GM19324 (cell line): ENCODE data around the gene VAT1.
"Not testable (repeated sequence)": the region's sequence is repeated elsewhere in the genome, so short reads cannot be mapped to it uniquely, and the experiment has no call there.

Experiments
- ATAC-seq: cut with Tn5 transposase; IDR thresholded peaks from one replicate; pipeline ENCODE4 v1.9.1; 2021; ENCODE audit warnings: mild to moderate bottlenecking, moderate library complexity; ENCODE audit not compliant: unreplicated experiment, low FRiP score

VAT1 gene

GRCh38 chr17:43021741-43022512 lies at the start of gene VAT1:
Gene VAT1 (minus strand): TSS chr17:43022385. CDS start chr17:43022322, 63 bp downstream.
- no peak for ATAC-seq

DNA sequence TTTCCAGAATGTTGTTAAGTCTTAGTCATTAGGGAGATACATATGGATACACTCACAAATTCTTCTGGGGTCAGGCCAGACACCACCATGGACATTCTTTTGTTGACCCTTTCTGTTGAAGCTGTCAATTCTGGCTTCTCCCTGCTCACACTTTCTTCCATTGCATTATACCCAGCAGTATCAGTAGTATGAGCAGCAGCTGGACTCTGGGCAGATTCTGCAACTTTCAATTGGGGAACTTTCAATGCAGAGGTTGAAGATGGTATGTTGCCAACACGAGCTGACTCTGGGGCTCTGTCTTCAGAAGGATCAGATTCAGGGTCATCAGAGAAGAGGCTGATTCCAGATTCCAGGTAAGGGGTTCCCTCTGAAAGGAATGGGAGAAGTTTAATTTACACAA lies 48.7 kb upstream of the VAT1 start:
- no peak for ATAC-seq

DNA sequence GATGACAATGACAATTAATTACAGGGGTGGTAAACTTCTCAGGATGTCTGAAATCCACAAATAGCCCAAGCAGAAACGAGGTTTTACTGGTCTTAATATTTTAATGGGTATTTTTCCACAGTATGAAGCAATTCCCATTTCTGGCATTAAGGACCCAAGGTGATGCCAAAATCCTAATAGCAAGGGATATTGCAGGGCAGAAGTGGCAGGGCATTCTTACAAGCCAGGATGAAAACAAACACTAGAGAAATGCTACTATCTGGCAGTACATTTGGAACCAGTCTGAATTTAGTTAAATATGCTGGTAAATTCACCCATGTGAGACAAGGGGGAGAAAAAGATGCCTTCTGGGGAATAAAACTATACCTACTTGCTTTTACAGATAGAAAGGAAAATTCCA lies 48.1 kb upstream of the VAT1 start:
- no peak for ATAC-seq

GRCh38 chr17:43069368-43069898 lies 47.2 kb upstream of the VAT1 start:
- no peak for ATAC-seq

GRCh38 chr17:43068570-43069367 lies 46.6 kb upstream of the VAT1 start:
- ATAC-seq, result no peak

DNA sequence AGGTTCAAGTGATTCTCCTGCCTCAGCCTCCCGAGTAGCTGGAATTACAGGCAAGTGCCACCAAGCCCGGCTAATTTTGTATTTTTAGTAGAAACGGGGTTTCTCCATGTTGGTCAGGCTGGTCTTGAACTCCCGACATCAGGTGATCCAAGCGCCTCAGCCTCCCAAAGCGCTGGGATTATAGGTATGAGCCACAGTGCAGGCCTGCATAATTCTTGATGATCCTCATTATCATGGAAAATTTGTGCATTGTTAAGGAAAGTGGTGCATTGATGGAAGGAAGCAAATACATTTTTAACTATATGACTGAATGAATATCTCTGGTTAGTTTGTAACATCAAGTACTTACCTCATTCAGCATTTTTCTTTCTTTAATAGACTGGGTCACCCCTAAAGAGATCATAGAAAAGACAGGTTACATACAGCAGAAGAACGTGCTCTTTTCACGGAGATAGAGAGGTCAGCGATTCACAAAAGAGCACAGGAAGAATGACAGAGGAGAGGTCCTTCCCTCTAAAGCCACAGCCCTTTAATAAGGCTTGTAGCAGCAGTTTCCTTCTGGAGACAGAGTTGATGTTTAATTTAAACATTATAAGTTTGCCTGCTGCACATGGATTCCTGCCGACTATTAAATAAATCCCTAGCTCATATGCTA lies 40.9 kb upstream of the VAT1 start:
- ATAC-seq, result no peak

GRCh38 chr17:43056051-43056450 lies 33.9 kb upstream of the VAT1 start:
- ATAC-seq, result no peak

GRCh38 chr17:43053008-43053407 lies 30.8 kb upstream of the VAT1 start:
- ATAC-seq, result not testable (repeated sequence)

DNA sequence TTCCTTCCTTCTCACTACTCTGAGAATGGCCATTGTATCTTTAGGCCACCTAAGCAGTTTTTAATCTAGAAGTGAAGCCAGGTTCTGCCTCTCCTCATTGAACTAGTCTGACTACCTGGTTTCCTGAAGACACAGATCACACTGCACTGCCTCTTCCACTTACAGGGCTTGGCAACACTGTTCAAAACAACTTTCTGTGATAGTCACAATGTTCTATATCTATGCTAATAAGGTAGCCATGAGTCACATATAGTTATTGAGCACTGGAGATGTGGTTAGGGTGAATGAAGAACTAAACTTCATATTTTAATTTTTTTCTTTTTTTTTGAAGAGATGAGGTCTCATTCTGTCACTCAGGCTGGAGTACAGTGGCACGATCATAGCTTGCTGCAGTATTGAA lies 29.8 kb upstream of the VAT1 start:
- ATAC-seq, result no peak

GRCh38 chr17:43044024-43044423 lies 21.8 kb upstream of the VAT1 start:
- no peak for ATAC-seq

- no peak for ATAC-seq
Measured at GRCh38 chr17:43043307-43043706, 21.1 kb upstream of the VAT1 start.

DNA sequence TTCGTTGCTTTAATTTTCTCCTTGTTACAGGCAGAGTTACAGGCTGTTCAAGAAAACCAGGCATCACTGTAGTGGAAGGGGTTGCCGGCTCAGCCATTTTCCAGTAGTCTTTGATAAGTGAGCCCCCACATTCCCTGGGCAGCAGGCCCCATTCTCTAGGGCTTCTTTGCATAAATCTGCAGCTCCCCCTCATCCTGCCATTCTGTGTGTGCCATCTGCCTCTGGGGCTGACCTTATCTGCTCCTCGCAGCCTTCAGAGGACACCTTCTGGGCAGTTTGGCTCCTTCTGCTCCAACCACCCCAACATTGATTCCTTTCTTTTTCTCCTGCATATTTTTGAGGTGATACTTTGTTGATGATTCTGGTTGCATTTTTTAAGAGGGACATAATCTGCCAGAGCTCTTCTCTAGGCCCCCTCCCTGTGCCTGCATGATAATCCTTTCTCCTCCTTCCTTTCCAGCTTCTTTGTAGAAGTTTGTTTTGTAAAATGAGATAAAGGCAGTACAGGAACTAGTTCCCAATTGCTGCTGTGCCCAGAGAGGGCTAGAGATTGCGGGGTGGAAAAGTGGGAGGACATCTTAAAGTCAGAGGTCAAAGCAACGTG lies 19.9 kb upstream of the VAT1 start:
- ATAC-seq, result no peak

DNA sequence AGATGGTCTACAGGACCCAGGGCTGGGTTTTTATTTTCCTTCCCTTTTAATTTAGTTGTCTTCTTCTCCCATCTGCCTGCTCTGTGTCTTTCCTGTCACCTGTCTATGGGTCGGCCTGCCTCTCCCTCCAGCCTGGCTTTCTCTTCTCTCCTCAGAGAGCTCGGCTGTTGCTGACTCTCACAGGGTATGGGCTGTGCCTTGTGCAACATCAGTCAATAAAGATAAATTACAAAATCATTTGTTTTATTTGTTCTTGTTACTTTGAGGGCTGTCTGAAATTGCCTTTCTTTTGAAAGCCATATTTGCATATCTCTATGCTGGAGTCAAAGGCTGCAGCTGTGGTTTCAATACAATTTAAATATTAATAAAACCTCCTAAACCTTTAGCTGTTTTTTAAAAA lies 18.5 kb upstream of the VAT1 start:
- no peak for ATAC-seq

DNA sequence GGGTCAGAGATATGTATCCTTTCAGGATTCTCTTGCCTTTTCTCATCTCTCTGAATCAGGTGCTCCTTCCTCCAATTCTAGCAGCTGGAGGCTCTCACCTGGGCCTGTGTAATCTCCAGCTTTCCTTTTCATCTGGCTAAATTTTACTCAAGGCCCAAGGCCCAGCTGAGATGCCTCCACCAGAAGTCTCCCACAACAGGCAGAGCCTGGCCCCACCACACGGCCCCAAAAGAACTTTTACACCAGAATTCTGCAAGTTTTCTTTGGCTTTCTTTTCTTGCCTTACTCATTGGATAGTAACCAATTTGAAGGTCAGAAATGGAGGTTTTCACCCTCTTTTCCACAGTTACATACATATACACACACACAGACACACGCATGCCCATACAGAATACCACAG lies 17.5 kb upstream of the VAT1 start:
- ATAC-seq, result no peak

- ATAC-seq, result no peak
Measured at GRCh38 chr17:43034894-43035293, 12.7 kb upstream of the VAT1 start.

DNA sequence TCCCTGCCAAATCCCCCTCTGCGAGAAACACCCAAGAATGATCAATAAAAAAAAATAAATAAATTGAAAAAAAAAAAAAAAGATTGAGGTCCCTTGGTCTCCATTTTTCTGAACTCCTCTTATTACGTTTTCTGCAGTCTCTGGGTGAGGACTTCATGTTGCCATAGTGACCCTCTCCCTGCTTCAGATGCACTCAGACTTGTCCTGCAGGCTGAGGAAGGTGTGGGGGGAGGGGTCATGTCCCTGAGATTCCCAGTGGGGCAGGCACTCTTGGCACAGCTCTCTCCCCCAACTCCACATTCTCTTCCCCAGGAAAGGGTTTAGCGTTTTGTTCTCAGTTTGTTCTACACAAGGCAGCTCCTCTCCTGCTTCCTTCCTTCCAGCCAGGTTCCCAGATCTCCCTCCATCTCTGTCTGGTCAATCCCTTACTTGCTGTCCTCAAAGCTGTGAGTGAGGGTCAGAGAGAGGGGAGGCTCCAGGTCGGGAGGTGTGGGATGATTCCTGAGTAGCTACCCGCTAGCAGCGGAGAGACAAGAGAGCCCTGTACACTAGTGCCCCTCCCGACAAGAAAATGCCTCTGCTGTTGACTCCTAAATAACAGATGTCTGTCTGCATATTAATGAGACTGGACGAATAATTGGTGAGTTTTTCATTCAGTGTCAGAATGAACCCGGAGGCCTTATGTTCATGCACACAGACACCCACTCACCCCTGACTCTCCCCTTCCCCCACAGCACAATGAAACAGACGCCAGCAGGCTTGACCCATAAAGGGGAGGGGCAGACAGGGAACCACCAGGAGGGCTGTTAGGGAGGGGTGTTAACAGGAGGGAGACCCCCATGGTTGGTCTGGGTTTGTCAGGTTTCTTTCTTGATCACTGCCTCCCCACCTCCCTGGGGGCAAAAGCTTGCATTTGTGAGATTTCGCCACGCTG lies 12.0 kb upstream of the VAT1 start:
- ATAC-seq, result no peak

- ATAC-seq, result no peak
Measured at GRCh38 chr17:43031666-43032065, 9.5 kb upstream of the VAT1 start.

DNA sequence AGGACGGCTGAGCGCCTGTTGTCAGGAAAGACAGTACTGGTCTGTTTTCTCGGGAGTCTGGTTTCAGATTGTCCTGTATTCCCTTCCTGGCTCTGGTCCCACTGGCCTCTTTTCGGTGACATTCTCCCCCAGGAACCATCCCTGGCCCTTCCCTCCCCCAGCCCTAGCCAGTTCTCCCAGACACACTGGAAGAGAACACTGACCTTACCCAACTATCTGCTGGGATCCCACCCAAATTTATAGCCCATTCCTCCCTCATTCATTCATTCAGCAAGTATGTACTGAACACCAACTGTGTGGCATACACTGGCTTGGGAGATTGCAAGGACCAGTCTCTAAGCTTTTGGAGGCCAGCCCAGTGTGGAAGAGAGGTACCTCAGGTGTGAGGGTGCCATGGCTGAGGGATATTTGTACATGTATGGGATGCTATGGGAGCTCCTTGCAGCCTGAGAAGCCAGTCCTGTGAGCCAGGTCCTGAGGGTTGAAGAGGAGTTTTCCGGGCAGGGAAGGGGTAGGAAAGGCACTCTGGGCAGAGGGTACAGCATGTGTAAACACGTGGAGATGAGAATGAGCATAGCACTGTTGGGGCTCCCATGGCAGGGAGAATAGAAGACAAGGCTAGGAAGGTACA lies 8.1 kb upstream of the VAT1 start:
- ATAC-seq, result no peak

DNA sequence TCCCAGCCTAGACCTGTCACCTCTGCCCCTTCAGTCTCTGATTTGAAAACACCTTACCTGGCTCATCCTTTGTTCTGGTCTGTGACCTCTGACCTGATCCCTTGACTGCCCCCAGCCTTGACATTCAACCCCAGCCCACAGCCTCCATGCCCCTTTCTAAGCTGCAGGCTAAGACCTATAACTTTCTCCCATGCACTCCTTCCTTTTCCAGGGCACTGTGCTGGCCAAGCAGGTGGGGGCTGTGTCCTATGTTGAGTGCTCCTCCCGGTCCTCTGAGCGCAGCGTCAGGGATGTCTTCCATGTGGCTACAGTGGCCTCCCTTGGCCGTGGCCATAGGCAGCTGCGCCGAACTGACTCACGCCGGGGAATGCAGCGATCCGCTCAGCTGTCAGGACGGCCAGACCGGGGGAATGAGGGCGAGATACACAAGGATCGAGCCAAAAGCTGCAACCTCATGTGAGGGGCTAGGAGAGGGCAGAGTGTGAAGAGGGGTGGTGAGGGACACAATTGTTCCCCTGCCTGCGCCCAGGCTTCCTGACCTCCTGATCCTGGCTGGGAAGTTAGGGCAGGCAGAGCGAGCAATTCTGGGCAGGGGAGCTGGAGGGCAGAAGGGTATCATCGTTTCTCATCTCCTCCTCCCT lies 6.2 kb upstream of the VAT1 start:
- ATAC-seq, result no peak
